Upper lobe of left lung (tissue), 6 donors: ENCODE results near the gene SHQ1. TPM values are rescaled to one million over a fixed set of nuclear protein-coding genes. Genes with fewer than 3 reads are reported as not detected.
"Not testable (repeated sequence)": the region's sequence is repeated elsewhere in the genome, so short reads cannot be mapped to it uniquely, and the experiment has no call there.

ENCODE experiments used
- ATAC-seq, 2 donors: fragments of 200-7000 bp; cut with Tn5 transposase; one replicate each; pipeline ENCODE4 v1.9.1; 2022; ENCODE audit warnings: mild to moderate bottlenecking in 2 of 2, moderate library complexity in 2 of 2; ENCODE audit not compliant: low FRiP score in 2 of 2
- DNase-seq, 2 donors: peaks; one replicate each; pipeline ENCODE4 v3.0.0-alpha.2; 2019 to 2020
- H3K27ac ChIP-seq, 4 donors: fragments of 200-600 bp; sonication (generic); one replicate each; pipeline ENCODE4 v1.5.1; 2016 to 2019
- H3K27me3 ChIP-seq, 4 donors: fragments of 200-600 bp; sonication (generic); one replicate each; pipeline ENCODE4 v1.5.1; 2017 to 2019
- H3K36me3 ChIP-seq, 4 donors: fragments of 200-600 bp; sonication (generic); one replicate each; pipeline ENCODE4 v1.5.1; 2016 to 2019
- H3K4me1 ChIP-seq, 4 donors: fragments of 200-600 bp; sonication (generic); one replicate each; pipeline ENCODE4 v1.5.1; 2018 to 2019
- H3K4me3 ChIP-seq, 4 donors: fragments of 200-600 bp; sonication (generic); one replicate each; pipeline ENCODE4 v1.5.1; 2017 to 2019; ENCODE audit warnings: mild to moderate bottlenecking in 2 of 4, moderate library complexity in 1 of 4
- H3K9me3 ChIP-seq, 4 donors: fragments of 200-600 bp; sonication (generic); one replicate each; pipeline ENCODE4 v1.5.1; 2018 to 2019
- CTCF ChIP-seq, 6 experiments: fragments of 450-650 bp in 4 of 6; fragments of 200-600 bp in 2 of 6; sonication (generic) in 2 of 6; IDR thresholded peaks; one replicate each; pipeline ENCODE4 v1.5.1; 2016 to 2019; ENCODE audit warnings: antibody characterized with exemption in 6 of 6
- EP300 ChIP-seq, 4 donors: sonication (generic); formaldehyde crosslinking; IDR thresholded peaks; one replicate each; pipeline ENCODE4 v1.5.1; 2017; ENCODE audit warnings: antibody characterized with exemption in 4 of 4, control low read depth in 2 of 4
- POLR2A ChIP-seq, 4 donors: fragments of 450-650 bp; IDR thresholded peaks; one replicate each; pipeline ENCODE4 v1.5.1; 2016 to 2017; ENCODE audit warnings: antibody characterized with exemption in 4 of 4, mild to moderate bottlenecking in 2 of 4
- POLR2AphosphoS5 ChIP-seq, 2 donors: sonication (generic); formaldehyde crosslinking; IDR thresholded peaks; one replicate each; pipeline ENCODE4 v1.5.1; 2017; ENCODE audit warnings: antibody characterized with exemption in 2 of 2
- WGBS, 2 donors: methylation state at CpG; one replicate each; pipeline ENCODE4 v1.1.5; 2017 to 2018; 5-methylcytosine and 5-hydroxymethylcytosine counted together
- total RNA-seq, 6 donors: library from RNA; depleted of rRNA in 4 of 6; stranded (reverse); fragments of >200 nt in 4 of 6; gene quantifications; one replicate each; pipeline versions ENCODE4 v1.1.0 to v1.2.1, GENCODE V29; 2016 to 2021
- donor health status: DM: no; HTN: no; CAD: no; lungs with moderate emphysema.
- donor health status: DM: no; HTN: yes; CAD: no; lungs with severe emphysema.

The SHQ1 gene
- total RNA-seq, 6 donors from 2014 or later: 12.0 to 31.4 (median 19.3) TPM

- Histone ChIP-seq H3K36me3 (peaks cover 0 to 13% (median 0%) of the 10 kb centered on the region in 4 donors), H3K4me1 (no peaks in the 10 kb centered on the region), H3K27me3 (no peaks in the 10 kb centered on the region), H3K4me3 (no peak overlapping the region), H3K9me3 (no peaks in the 10 kb centered on the region), H3K27ac (no peak overlapping the region)
- 94 to 98% methylated on average over 3 of the region's 3 CpGs for WGBS, 2 donors
- DNase-seq (no peak), ATAC-seq (no peak)
- TF ChIP-seq EP300 (IDR thresholded peaks at IDR 0.05): no peak
- TF ChIP-seq CTCF (IDR thresholded peaks at IDR 0.05): no peak
- no peak for TF ChIP-seq POLR2AphosphoS5 (IDR thresholded peaks at IDR 0.05)
- no peak for TF ChIP-seq POLR2A (IDR thresholded peaks at IDR 0.05)
These were observed 54.2 kb downstream of the SHQ1 start for GRCh38 chr3:72794079-72794478.

DNA sequence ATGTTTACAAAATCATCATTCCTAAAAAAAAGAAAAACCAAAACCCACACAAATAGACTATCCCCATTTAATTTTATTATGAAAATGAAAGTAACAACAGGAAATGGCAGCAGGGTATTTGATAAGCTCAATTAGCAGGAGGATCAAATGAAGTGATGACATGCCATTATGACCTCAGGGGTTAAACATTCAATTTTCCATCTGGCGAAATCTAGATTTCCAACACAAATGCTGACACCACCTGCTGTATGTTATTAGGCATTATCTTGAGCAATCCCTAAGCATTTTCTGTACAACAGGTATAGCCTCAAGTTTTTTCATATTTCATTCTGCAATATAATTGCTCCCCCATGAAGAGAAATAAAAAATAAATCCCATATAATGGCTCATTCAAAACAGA, 57.1 kb downstream of the SHQ1 start:
- no peaks in the 10 kb centered on the region for H3K27me3 ChIP-seq
- TF ChIP-seq CTCF (IDR thresholded peaks at IDR 0.05) (no peak), POLR2AphosphoS5 (IDR thresholded peaks at IDR 0.05) (no peak), POLR2A (IDR thresholded peaks at IDR 0.05) (no peak), EP300 (IDR thresholded peaks at IDR 0.05) (no peak)
- no peaks in the 10 kb centered on the region for H3K4me1 ChIP-seq
- H3K36me3 ChIP-seq: peaks cover 0 to 13% (median 0%) of the 10 kb centered on the region in 4 donors
- DNase-seq: no peak
- no peaks in the 10 kb centered on the region for H3K9me3 ChIP-seq
- no peak overlapping the region for H3K4me3 ChIP-seq
- ATAC-seq: no peak
- no peak overlapping the region for H3K27ac ChIP-seq
- 70 to 78% methylated on average over 1 of the region's 1 CpG for WGBS, 2 donors

DNA sequence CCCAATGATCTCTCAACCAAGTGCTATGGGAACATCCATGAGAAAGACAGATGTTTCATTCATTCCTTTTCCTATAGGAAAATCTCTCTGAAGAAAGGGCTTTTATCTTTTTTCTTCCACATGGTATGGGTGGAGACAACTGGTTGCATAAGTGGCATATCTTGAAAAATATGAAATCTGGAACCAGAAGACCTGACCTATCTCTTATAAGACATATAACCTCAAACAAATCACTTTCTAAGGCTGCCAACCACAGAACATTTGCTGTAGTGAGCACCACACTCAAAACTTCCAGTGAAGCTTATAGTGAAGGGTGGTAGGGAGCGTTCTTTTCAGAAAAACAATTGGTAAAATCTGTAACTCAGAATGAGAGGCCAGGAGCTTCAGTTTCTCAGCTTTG, 58.5 kb downstream of the SHQ1 start:
- 97 to 100% methylated on average over 1 of the region's 1 CpG for WGBS, 2 donors
- Histone ChIP-seq H3K9me3 (no peaks in the 10 kb centered on the region), H3K4me1 (no peaks in the 10 kb centered on the region), H3K27me3 (no peaks in the 10 kb centered on the region), H3K27ac (no peak overlapping the region), H3K4me3 (no peak overlapping the region), H3K36me3 (peaks cover 0 to 18% (median 0%) of the 10 kb centered on the region in 4 donors)
- no peak for TF ChIP-seq CTCF (IDR thresholded peaks at IDR 0.05)
- no peak for TF ChIP-seq POLR2AphosphoS5 (IDR thresholded peaks at IDR 0.05)
- no peak for TF ChIP-seq POLR2A (IDR thresholded peaks at IDR 0.05)
- no peak for TF ChIP-seq EP300 (IDR thresholded peaks at IDR 0.05)
- ATAC-seq (no peak), DNase-seq (no peak)

GRCh38 chr3:72788232-72788631, 60.0 kb downstream of the SHQ1 start:
- 97 to 99% methylated on average over 17 to 27 of the region's 27 CpGs for WGBS, 2 donors

DNA sequence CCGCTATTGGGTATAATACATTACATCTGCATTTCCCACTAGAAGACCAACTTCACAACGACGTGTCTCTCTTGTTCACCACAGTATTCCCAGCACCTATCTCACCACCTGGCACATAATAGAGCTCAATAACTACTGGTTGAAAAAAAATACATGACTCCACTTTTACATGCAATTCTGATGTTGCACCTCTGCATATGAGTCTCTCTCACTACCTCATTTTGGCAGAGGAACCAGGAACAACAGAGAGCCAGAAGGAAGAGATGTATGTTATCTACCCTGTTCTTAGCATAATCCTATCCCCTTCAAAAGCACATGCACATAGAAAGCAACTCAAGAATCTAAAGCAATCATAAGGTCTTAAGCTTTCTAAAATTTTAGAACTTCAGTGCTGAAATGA, 61.6 kb downstream of the SHQ1 start:
- no peaks in the 10 kb centered on the region for H3K27me3 ChIP-seq
- no peak overlapping the region for H3K4me3 ChIP-seq
- DNase-seq (no peak), ATAC-seq (no peak)
- H3K36me3 ChIP-seq: peaks cover 0 to 8% (median 0%) of the 10 kb centered on the region in 4 donors
- no peak overlapping the region for H3K27ac ChIP-seq
- WGBS, 2 donors: 98 to 99% methylated on average over 3 of the region's 3 CpGs
- H3K4me1 ChIP-seq: no peaks in the 10 kb centered on the region
- H3K9me3 ChIP-seq: no peaks in the 10 kb centered on the region
- TF ChIP-seq EP300 (IDR thresholded peaks at IDR 0.05) (no peak), POLR2A (IDR thresholded peaks at IDR 0.05) (no peak), POLR2AphosphoS5 (IDR thresholded peaks at IDR 0.05) (no peak), CTCF (IDR thresholded peaks at IDR 0.05) (no peak)

More at GRCh38 chr3:72788232-72788631, 60.0 kb downstream of the SHQ1 start:
- H3K4me1 ChIP-seq, H3K9me3 ChIP-seq, H3K27ac ChIP-seq, ATAC-seq, H3K4me3 ChIP-seq, H3K27me3 ChIP-seq, DNase-seq: not testable (repeated sequence)
- peaks cover 0 to 21% (median 0%) of the 10 kb centered on the region in 4 donors for H3K36me3 ChIP-seq
